HL-60/S4 treated with retinoic acid at 250 ng/mL for 4 days and 3 days (cell line): ENCODE measurements around the gene CENPB.
"Not testable (repeated sequence)": the region's sequence is repeated elsewhere in the genome, so short reads cannot be mapped to it uniquely, and the experiment has no call there.

ENCODE experiments used
- in situ Hi-C: fragments of 300-500 bp; cut with MboI; formaldehyde crosslinking; loops from 2 replicates; pipeline ENCODE4 v1.7.0; 2022; ENCODE audit warnings: low sequenced_read_pairs

The CENPB gene

GRCh38 chr20:3789201-3789600, 2.7 kb upstream of the CENPB start:
- in situ Hi-C loops: not testable (repeated sequence)

GRCh38 chr20:3788685-3789155, 2.2 kb upstream of the CENPB start:
- in situ Hi-C loops: no loop called here

DNA sequence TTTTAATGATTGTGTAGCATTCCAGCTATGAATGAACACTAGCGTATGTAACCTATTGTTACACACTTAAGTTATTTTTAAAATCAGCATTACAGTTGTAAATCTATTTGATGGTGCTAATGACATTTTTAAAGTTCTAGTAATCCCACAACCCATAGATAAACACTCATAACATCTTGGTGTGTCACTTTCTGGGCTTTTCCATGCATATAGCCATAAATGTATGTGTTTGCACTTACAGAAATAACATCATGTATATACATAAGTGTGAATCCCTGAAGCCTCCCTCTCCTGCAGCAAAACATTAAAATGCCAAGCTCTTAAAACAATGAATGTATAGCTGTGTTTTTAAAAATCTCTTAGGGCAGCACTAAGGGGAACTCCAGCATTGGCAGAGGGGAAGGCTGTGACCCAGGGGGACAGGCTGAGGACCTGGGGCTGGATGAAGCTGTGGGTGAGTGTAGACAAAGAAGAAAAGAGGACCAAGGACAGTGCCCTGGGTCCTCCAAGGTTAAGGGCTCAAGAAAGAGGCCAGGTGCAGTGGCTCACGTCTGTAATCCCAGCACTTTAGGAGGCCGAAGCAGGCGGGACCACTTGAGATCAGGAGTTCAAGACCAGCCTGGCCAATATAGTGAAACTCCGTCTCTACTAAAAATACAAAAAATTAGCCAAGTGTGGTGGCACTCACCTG, 929 bp upstream of the CENPB start:
- in situ Hi-C loops: no loop called here

- in situ Hi-C loops: no loop called here
These were observed 435 bp downstream of the CENPB start for GRCh38 chr20:3786126-3786484.

- in situ Hi-C loops: no loop called here
These were observed 1.1 kb downstream of the CENPB start for GRCh38 chr20:3785240-3786125.

- in situ Hi-C loops: no loop called here
These were observed 1.7 kb downstream of the CENPB start for GRCh38 chr20:3784863-3785239.

DNA sequence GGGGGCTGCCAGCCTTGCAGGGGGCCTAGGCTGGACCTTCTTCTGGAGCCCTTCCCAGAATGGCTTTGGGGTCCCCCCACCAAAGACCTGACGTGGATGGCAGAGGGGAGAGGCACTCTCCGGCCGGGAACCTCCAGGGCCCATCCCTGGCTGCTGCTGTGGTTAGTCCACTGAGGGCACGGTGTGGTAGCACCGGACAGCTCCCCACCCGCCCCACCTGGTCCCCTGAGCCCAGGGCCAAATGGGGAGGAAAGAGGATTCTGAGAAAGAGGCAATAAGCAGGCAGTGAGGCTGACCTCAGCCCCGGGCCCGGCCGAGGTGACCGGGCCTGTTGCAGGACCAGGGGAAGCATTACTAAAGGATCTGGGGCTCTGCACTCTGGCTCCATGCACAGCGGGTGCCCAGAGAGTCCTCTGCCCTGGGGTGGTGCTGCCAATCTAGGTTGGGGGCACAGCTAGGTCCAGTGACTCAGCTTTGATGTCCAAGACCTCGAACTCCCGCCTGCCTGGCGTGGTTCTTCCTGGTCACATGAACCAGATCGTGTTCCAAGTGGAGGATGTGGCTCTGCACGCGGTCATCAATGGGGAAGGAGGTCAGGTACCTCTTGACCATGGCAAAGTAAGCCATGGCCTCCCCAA, 2.2 kb downstream of the CENPB start:
- in situ Hi-C loops: no loop called here

DNA sequence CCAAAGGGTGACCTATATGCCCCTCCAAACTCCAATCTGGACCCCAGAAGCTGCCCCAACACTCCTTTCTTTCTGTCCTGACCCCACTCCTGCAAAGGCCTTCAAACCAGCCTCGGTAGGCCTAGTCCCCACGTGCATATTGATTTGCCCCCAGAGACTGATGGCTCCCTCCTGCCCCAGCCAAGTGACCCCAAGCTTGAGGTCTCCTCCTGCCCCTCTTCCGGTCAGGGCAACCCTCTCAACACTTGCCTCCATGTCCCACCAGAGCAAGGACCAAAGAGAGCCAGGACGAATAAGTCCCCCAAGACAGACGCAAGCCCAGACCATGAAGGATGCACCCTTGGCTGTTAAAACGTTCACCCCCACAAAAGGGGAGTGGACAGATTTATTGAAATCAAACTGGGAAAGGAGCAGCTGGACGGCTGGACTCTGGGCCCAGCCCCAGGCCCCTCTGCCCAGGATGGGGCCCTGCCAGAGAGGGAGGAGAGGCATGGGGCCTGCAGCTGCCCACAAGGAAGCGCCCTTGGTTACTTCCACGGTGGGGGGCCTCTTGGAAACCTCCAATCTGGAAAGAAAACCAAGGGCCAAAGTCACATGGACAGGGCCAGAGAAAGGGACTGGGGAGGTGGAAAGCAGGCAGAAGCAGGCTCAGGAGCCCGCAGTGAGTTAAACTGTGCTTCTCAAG, 2.9 kb downstream of the CENPB start:
- in situ Hi-C loops: no loop called here

DNA sequence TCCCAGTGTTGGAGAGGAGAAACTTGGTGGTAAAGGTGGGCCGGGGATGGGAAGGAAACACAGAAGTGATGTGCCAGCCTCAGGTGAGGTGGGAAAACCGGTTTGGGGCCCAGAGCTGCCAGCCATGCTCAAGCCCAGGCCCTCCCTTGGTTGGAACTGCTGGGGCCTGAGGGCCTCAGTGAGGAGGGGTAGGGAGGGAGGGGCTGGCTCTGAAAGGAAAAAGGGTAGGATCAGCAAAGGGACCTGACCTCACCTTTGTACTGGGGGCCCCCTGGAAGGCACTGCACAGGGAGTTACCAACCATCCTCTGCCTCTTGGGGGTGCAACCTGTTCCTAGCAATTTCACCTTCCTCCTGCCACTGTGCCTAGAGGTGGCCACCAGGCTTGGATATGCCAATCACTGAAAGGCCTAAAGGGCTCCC, 3.5 kb downstream of the CENPB start:
- in situ Hi-C loops: no loop called here

- in situ Hi-C loops: no loop called here
These were observed 3.9 kb downstream of the CENPB start for GRCh38 chr20:3782597-3782996.

DNA sequence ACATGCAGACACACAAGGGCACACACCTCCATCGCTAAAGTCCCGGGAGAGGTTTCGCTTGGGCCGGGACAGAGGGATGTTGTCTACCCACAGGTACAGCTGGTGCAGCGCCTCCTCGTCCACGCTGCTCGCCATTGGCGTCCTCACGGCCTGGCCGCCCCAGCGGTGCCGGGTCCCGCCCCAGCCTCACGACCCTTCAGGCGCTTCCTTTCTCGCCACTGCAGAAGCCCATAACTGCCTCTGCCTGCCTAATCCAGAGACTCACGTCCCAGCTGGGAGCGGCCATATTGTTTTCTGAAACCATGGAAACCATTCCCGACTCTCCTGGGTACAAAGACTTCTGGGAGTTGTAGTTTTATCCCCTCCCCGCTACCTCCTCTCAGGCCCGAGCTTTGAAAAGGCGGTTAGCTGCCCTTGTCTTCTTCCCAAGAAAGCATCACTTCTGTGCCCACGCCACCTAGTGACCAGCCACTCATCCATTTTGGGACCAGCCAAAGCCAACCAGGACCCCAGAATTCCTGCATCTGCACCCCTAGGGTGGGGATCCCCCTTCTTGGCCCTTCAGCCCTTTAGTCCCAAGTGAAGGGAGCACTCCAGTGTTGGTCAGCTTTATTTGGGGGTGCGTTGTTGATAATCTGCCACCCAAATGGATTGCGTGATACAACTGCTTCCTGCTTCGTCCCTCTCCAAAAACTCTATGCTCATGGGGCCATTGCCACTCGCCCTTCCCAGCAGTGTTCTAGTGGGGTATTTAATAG, 5.2 kb downstream of the CENPB start, which contains the start of gene SPEF1:
Gene SPEF1, minus strand, starts transcription at position 296 of the 758 bp plus-strand sequence. Its CDS starts 161 bp downstream, at position 135.
- in situ Hi-C loops: no loop called here

GRCh38 chr20:3778976-3779375, 7.6 kb downstream of the CENPB start:
- in situ Hi-C loops: no loop called here

DNA sequence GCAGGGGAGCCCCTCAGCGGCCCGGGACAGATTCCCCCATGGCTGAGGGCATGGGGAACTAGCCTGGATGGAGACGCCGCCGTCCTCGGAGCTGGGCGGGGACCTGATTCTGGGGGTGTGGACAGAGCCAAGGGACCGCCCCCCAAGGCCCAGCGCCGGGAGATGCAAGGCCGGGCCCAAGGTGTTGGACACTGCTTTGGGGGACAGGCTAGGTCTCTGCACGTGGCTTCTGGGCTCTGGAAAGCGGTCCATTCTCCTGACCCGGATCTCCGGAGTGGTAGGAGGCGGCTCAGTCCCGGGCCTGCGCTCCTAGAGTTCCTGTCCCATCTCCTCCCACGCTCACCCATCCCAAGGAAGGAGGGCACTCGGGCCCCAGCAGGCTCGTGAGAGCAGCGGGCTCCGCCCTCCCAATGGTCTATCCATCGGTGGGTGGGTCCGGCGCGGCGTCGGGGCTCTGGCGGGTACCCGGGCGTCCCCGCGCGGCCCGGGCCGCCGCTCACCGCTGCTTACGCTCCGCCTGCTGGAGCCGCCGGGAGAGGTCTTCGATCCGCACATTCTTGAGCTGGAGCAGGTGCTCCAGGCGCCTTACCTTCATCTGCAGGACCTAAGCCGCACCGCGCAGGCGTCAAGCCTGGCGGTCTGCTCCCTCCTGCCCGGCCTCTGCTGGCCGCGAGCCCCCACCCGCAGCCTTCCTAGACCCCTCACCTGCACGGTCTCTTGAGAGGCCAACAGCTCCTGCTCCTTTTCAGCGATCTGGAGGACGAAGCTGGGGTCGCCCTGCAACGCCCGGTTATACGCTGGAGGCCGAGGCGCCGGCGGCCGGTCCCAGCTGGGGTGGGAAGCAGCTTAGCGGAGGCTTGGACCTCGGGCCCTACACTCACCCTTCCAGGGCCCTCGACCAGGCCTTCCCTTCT, 8.6 kb downstream of the CENPB start:
- in situ Hi-C loops: no loop called here

GRCh38 chr20:3777381-3777715, 9.2 kb downstream of the CENPB start:
- in situ Hi-C loops: no loop called here

- in situ Hi-C loops: no loop called here
These were observed 11.0 kb downstream of the CENPB start for GRCh38 chr20:3775457-3776108.

DNA sequence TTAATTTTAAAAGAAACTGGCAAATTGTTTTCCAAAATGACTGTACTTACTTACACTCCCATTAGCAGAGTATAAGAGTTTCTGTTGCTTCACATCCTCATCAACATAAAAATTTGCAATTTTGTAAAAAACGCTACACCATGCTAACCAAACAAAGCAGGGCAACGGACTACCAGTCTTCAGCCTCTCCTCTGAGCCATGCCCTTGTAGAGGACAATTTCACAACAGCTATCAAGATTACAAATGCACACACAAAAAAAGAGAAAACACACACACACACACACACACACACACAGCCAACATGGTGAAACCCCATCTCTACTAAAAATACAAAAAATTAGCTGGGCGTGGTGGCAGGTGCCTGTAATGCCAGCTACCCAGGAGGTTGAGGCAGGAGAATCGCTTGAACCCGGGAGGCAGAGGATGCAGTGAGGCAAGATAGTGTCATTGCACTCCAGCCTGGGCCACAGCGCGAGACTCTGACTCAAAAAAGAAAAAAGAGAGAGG, 14.9 kb downstream of the CENPB start:
- in situ Hi-C loops: no loop called here

GRCh38 chr20:3768342-3769130, 18.0 kb downstream of the CENPB start:
- in situ Hi-C loops: no loop called here
